Keratinocyte (primary cell): ENCODE results near the gene HGFAC.

ENCODE experiments used
- CTCF ChIP-seq, 3 experiments: IDR thresholded peaks in 1 of 3; conservative IDR thresholded peaks in 1 of 3; optimal IDR thresholded peaks in 1 of 3; 2 replicates in 2 of 3; 3 replicates in 1 of 3; pipeline versions ENCODE3 to v1.5.1; 2011; ENCODE audit warnings: low read length in 3 of 3, mild to moderate bottlenecking in 3 of 3, moderate library complexity in 2 of 3, control low read depth in 1 of 3, inconsistent platforms in 1 of 3; ENCODE audit not compliant: insufficient read depth in 2 of 3; ENCODE audit errors: extremely low read depth in 1 of 3
- EZH2 ChIP-seq: IDR thresholded peaks from one replicate; pipeline ENCODE4 v1.6.1; 2012; ENCODE audit warnings: inconsistent platforms, mild to moderate bottlenecking, low read length, moderate library complexity

- TF ChIP-seq CTCF (optimal IDR thresholded peaks at IDR 0.05 in 1 of 3, IDR thresholded peaks at IDR 0.05 in 1 of 3, conservative IDR thresholded peaks at IDR 0.05 in 1 of 3; ENCODE audit: extremely low read depth in 1 of 3, insufficient read depth in 2 of 3, low read length in 3 of 3) (no peak), EZH2 (no peak)
Observed at GRCh38 chr4:3487861-3488260, 46.1 kb downstream of the HGFAC start.
